Tibial nerve (tissue), 4 donors: ENCODE measurements around the gene KLRB1.

Experiments
- CTCF ChIP-seq, 5 experiments: fragments of 200-600 bp in 3 of 5; fragments of 450-650 bp in 2 of 5; sonication (generic) in 3 of 5; IDR thresholded peaks; one replicate each; pipeline ENCODE4 v1.5.1; 2016 to 2019; ENCODE audit warnings: antibody characterized with exemption in 5 of 5, mild to moderate bottlenecking in 3 of 5, moderate library complexity in 2 of 5
- EP300 ChIP-seq, 2 donors: sonication (generic); formaldehyde crosslinking; IDR thresholded peaks; one replicate each; pipeline ENCODE4 v1.6.1; 2017; ENCODE audit warnings: antibody characterized with exemption in 2 of 2, mild to moderate bottlenecking in 1 of 2
- POLR2A ChIP-seq, 2 donors: fragments of 450-650 bp; IDR thresholded peaks; one replicate each; pipeline ENCODE4 v1.6.1; 2017; ENCODE audit warnings: antibody characterized with exemption in 2 of 2, mild to moderate bottlenecking in 2 of 2, moderate library complexity in 2 of 2

DNA sequence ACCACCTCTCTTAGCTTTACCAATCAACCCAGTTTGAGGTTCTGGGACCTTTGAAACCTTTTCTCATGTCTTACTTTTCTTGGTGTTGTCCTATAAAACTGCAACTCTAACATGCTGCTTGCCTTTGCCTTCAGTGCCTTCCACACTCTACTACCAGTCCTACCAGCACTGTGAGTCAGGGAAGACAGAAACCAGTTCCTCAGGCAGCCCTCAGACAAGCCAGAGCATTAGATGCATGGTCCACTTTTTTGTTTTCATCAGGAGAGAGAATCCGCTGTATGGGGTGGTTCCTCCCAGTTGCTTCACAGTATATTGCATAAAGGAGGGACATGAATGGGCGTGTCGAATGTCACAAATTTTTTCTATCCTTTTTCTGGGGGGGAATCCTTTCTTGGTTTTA lies 17.3 kb upstream of the KLRB1 start:
- TF ChIP-seq CTCF (IDR thresholded peaks at IDR 0.05): no peak
- no peak for TF ChIP-seq POLR2A (IDR thresholded peaks at IDR 0.05)
- TF ChIP-seq EP300 (IDR thresholded peaks at IDR 0.05): no peak
